ENCODE data around the gene LTBP2.
A peak's percentile ranks its signal among the peaks of the same experiment; 100 is the strongest.

The LTBP2 gene

DNA sequence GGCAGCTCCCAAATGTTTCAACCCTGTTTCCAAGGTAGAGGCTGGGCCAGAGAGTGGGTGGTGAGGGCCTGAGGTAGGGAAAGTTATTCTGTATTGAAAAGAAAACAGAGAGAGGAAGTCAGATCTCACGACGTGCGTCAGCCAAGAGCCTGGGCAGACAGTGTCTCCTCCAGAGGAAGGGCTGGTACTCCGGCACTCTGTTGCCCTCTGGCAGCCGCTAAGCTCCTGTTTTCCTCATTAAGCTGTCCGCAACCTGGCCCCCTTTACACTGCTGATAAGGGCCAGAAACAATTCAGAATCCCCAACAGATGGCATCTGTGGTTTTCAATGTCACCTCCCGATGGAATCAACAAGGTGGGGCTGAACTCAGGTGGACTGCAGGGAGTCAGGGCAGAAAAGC, 26.0 kb upstream of the LTBP2 start:
- no peak for DNase-seq

- no peak for DNase-seq
These were observed 25.1 kb upstream of the LTBP2 start for GRCh38 chr14:74637178-74637550.

- no peak for DNase-seq
These were observed 24.6 kb upstream of the LTBP2 start for GRCh38 chr14:74636424-74637177.

GRCh38 chr14:74635847-74636246, 23.8 kb upstream of the LTBP2 start:
- no peak for DNase-seq

- no peak for DNase-seq
These were observed 22.9 kb upstream of the LTBP2 start for GRCh38 chr14:74634964-74635363.

GRCh38 chr14:74634481-74634880, 22.4 kb upstream of the LTBP2 start:
- DNase-seq: no peak

GRCh38 chr14:74630881-74631690, 19.0 kb upstream of the LTBP2 start:
- DNase-seq: no peak

- no peak for DNase-seq
These were observed 16.4 kb upstream of the LTBP2 start for GRCh38 chr14:74628418-74628817.

DNA sequence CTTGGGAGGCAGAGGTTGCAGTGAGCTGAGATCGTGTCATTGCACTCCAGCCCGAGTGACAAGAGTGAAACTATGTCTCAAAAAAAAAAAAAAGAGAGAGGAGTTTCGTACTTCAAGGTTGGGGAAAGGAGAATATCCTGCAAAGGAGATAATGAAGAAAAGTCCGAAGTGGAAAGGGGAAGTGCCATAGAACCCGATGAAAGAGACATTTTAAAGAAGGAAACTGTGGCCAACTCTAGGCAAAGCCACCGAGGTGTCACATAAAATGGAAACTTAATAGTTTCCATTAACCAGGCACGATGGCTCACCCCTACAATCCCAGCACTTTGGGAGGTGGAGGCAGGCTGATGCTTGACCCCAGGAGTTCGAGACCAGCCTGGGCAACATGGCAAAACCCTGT, 15.0 kb upstream of the LTBP2 start:
- no peak for DNase-seq

- DNase-seq: no peak
These were observed 10.2 kb upstream of the LTBP2 start for GRCh38 chr14:74622257-74622656.

- DNase-seq: no peak
These were observed 9.5 kb upstream of the LTBP2 start for GRCh38 chr14:74621556-74621955.

DNA sequence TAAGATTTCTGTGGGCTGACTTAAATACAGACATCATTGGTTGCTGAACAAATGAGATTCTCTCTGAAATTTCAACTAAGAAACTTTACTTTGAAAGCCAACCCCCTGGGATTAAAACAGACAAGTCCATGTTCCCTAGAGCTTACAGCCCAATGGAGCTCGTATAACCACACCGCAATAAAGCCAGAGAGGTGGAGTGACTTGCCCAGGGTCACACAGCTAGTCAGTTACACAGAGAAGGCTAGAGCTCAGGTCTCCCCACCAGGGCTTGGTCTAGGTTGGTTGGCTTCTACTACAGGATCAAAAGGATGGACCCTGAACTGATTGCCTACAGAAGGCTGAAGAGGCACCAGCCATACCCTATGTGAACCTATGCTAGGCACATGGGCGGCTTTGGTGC, 8.9 kb upstream of the LTBP2 start:
- DNase-seq: no peak

DNA sequence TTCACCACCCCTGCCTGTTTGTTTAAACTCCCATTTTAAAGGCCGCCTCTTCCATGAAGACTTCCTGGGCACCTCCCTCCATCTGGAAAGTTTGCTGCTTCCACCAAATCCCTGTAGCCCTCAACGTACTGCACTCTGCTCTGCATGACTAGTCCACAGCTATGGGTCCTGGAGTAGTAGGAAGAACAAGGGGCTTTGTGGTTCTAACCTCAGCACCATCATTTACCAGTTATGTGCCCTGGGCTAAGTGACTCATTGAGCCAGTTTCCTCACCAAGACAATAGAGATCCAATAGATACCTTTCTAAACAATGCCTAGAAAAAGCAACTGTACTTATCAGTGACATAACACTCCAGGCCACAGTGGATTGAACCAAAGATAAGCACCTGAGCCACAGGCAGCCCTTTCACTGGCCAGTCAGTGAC, 8.5 kb upstream of the LTBP2 start:
- no peak for DNase-seq

DNA sequence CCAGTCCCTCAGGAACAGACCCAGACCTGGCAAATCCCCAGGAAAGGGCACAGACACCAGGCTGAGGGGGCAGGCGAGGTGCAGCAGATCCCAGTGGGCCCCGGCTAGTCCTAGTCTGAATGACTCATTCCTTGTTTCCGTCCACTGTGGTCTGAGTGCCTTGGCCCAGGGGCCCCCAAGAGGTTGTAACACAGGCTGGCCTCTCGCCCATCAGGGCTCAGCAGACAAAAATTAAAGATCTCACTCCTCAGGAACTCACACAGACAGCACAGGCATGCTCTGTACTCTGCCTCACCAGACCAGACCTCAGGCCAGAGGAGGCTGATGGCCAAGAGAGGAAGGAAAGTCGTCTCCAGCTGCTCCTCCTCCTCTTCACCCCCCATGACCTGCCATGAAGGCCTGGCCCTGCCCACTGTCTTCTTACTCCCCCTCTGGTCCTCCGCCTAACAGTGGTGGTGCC, 7.7 kb upstream of the LTBP2 start:
- DNase-seq: no peak

- peak; percentile 53 for DNase-seq
These were observed 6.3 kb upstream of the LTBP2 start for GRCh38 chr14:74618078-74618952.

- DNase-seq: no peak
These were observed 5.1 kb upstream of the LTBP2 start for GRCh38 chr14:74616996-74617700.

- DNase-seq: no peak
These were observed 4.5 kb upstream of the LTBP2 start for GRCh38 chr14:74616507-74616906.

DNA sequence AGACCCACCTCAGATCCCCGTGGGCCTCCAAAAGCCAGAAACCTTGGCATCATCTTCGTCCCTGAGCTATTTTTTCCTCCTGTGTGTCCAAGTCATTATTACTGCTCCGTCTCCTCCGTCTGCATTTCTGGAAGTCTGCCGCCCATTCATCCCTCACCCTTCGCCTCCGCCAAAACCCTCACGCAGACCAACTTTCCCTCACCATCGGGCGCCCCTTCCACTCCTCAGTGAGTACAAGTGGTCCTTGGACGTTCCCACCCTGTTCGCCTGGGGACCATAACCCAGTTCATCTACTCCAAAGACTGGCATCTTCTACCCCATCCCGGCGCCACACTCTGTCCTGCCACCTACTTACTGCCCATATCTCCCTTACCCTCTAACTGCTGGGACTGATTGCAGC, 3.7 kb upstream of the LTBP2 start:
- no peak for DNase-seq

GRCh38 chr14:74614508-74615495, 2.8 kb upstream of the LTBP2 start:
- DNase-seq: no peak

- no peak for DNase-seq
These were observed 1.3 kb upstream of the LTBP2 start for GRCh38 chr14:74613211-74613914.

Data from T-helper 9 cell (primary cell).